ENCODE measurements around the gene ATP10B.
"Not testable (repeated sequence)": the region's sequence is repeated elsewhere in the genome, so short reads cannot be mapped to it uniquely, and the experiment has no call there.

Gene ATP10B

GRCh38 chr5:160831801-160832200, 20.2 kb downstream of the ATP10B start:
- no peak for DNase-seq (ENCODE audit: low spot score)

GRCh38 chr5:160824301-160825001, 27.6 kb downstream of the ATP10B start:
- DNase-seq (ENCODE audit: low spot score) = no peak

GRCh38 chr5:160812996-160813395, 39.0 kb downstream of the ATP10B start:
- not testable (repeated sequence) for DNase-seq (ENCODE audit: low spot score)

GRCh38 chr5:160805376-160805775, 46.6 kb downstream of the ATP10B start:
- DNase-seq (ENCODE audit: low spot score) = no peak

GRCh38 chr5:160802592-160802991, 49.4 kb downstream of the ATP10B start:
- no peak for DNase-seq (ENCODE audit: low spot score)

- no peak for DNase-seq (ENCODE audit: low spot score)
Observed at GRCh38 chr5:160800375-160801275, 51.4 kb downstream of the ATP10B start.

GRCh38 chr5:160799184-160799583, 52.8 kb downstream of the ATP10B start:
- no peak for DNase-seq (ENCODE audit: low spot score)

GRCh38 chr5:160797020-160797419, 55.0 kb downstream of the ATP10B start:
- no peak for DNase-seq (ENCODE audit: low spot score)

GRCh38 chr5:160793530-160793899, 58.5 kb downstream of the ATP10B start:
- no peak for DNase-seq (ENCODE audit: low spot score)

GRCh38 chr5:160792732-160793529, 59.1 kb downstream of the ATP10B start:
- DNase-seq (ENCODE audit: low spot score) = no peak

- no peak for DNase-seq (ENCODE audit: low spot score)
Observed at GRCh38 chr5:160792281-160792680, 59.7 kb downstream of the ATP10B start.

- no peak for DNase-seq (ENCODE audit: low spot score)
Observed at GRCh38 chr5:160789219-160789859, 62.7 kb downstream of the ATP10B start.

GRCh38 chr5:160788102-160788660, 63.8 kb downstream of the ATP10B start:
- no peak for DNase-seq (ENCODE audit: low spot score)

- DNase-seq (ENCODE audit: low spot score) = no peak
Observed at GRCh38 chr5:160787240-160787639, 64.8 kb downstream of the ATP10B start.

GRCh38 chr5:160774666-160775315, 77.2 kb downstream of the ATP10B start:
- no peak for DNase-seq (ENCODE audit: low spot score)

- no peak for DNase-seq (ENCODE audit: low spot score)
Observed at GRCh38 chr5:160773646-160774410, 78.2 kb downstream of the ATP10B start.

GRCh38 chr5:160772854-160773253, 79.2 kb downstream of the ATP10B start:
- no peak for DNase-seq (ENCODE audit: low spot score)

GRCh38 chr5:160770718-160771117, 81.3 kb downstream of the ATP10B start:
- DNase-seq (ENCODE audit: low spot score) = no peak

GRCh38 chr5:160769301-160769700, 82.7 kb downstream of the ATP10B start:
- no peak for DNase-seq (ENCODE audit: low spot score)

GRCh38 chr5:160767062-160767461, 84.9 kb downstream of the ATP10B start:
- no peak for DNase-seq (ENCODE audit: low spot score)

All from AG20443 (cell line).